GM21447 (cell line): ENCODE data around the gene OR13C2.
"Not testable (repeated sequence)": the region's sequence is repeated elsewhere in the genome, so short reads cannot be mapped to it uniquely, and the experiment has no call there.

Source experiments
- ATAC-seq: cut with Tn5 transposase; IDR thresholded peaks from one replicate; pipeline ENCODE4 v1.9.1; 2021; ENCODE audit not compliant: unreplicated experiment

OR13C2 gene, protein sequence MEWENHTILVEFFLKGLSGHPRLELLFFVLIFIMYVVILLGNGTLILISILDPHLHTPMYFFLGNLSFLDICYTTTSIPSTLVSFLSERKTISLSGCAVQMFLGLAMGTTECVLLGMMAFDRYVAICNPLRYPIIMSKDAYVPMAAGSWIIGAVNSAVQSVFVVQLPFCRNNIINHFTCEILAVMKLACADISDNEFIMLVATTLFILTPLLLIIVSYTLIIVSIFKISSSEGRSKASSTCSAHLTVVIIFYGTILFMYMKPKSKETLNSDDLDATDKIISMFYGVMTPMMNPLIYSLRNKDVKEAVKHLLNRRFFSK

DNA sequence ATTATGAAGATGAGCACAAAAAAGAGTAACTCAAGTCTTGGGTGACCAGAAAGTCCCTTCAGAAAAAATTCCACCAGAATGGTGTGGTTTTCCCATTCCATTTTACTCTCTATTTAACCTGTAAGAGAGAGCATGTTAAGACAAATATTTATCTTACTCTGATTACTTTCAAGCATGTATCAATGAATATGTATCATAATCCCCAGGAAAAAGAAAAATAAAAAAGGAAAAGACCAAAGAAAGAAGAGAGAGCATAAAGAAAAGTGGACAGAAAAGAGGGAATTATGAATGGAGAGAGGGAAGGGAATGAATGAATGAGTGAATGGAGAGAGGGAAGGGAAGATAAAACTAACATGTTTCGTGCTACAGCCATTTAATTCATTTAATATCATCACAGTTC, at the start of gene OR13C2:
OR13C2 (minus strand) TSS at position 101 of the 400 bp plus-strand sequence; CDS start at position 101, 0 bp downstream.
- not testable (repeated sequence) for ATAC-seq

DNA sequence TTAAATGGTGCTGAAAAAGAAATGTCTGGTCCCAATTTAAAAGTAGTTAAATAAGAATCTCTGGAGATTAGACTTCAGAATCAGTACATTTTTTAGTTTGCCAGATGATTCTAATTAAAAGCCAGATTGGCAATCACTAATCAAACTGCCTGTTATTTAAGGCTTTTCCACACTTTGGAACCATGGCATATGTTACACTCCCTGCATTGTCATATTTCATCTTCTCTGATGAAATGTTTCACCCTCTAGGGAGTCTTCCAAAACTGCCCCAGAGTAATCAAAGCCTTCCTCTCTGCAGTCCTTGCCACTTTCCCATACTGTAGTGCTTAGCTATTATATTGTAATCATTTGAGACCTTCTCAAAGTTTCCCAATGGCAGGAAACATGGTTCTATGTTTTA, 30.0 kb upstream of the OR13C2 start:
- ATAC-seq = no peak

DNA sequence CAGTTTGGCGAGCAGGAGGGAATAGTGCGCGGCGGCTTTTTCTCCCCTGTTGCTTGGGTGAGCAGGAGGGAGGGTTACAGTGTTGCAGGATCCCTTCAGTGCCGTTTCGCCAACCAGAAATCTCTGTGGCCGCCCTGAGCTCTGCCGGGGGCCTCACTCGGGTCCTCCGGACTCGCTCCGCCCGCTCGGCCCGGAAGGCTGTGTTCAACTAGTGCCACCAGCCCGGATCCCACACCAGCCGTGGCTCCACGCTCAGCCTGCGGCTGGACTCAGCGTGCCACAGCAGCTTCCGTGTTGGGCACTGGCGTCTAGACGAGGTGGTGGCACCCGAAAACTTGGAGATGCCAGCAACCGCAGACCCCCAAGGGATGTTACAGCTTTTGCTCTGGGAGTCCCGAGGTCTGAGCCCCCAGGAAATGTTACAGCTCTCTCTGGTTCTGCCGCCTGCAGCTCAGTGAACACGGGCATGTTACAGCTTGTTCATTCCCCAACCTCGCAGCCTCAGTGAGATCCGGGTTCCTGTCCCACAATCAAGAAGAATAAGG, 28.6 kb upstream of the OR13C2 start:
- ATAC-seq = no peak

DNA sequence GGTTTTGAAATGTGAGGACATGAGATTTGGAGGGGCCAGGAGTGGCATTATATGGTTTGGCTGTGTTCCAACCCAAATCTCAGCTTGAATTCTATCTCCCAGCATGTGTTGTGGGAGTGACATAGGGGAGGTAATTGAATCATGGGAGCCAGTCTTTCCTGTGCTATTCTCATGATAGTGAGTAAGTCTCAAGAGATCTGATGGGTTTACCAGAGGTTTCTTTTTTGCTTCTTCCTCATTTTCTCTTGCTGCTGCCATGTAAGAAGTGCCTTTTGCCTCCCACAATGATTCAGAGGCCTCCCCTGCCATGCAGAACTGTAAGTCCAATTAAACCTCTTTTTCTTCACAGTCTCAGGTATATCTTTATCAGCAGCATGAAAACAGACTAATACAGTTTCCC, 20.5 kb upstream of the OR13C2 start:
- not testable (repeated sequence) for ATAC-seq

DNA sequence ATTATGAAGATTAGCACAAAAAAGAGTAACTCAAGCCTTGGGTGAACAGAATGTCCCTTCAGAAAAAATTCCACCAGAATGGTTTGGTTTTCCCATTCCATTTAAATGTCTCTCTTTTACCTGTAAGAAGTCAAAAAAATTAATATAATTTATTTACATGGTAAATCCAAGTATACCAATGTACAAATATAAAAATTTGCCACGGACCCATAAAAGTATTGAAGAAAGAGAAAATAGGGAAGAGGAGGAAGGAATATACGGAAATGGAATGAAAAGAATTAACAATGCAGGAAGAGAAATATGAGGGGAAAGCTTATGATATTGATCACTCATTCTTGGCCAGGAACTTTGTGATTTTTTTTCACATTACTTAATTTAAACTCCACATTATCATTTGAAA, 12.7 kb upstream of the OR13C2 start, which contains the start of gene OR13C9:
OR13C9 (minus strand) TSS at position 101 of the 400 bp plus-strand sequence; CDS start at position 101, 0 bp downstream.
- ATAC-seq = no peak

DNA sequence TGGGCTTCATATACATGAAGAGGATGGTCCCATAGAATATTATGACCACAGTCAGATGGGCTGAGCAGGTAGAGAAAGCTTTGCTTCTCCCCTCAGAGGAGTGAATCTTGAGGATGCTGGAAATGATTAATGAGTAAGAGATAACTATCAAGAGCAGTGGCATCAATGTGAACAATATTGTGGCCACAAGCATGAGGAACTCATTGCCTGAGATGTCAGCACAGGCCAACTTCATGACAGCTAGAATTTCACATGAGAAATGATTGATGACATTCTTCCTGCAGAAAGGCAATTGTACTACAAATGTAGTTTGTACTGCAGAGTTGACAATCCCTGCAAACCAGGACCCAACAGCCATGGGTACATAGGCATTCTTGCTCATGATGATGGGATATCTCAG, 12.0 kb upstream of the OR13C2 start:
- ATAC-seq = no peak

DNA sequence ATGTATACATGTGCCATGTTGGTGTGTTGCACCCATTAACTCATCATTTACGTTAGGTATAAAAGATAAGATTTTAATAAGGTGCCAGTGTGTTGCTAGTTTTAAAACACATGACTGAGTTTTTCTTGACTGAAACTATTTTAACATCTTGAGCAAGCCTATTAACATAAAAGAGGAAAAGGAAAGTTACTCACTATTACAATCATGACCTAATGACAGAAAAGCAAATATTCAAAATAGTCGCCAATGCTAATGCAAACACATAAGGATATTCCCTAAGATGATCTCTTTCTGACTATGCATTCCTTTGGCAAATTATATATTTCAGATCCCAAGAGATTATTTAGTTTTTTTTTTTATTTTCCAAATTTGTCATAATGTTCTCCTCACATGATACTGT, 5.8 kb upstream of the OR13C2 start:
- ATAC-seq = no peak

DNA sequence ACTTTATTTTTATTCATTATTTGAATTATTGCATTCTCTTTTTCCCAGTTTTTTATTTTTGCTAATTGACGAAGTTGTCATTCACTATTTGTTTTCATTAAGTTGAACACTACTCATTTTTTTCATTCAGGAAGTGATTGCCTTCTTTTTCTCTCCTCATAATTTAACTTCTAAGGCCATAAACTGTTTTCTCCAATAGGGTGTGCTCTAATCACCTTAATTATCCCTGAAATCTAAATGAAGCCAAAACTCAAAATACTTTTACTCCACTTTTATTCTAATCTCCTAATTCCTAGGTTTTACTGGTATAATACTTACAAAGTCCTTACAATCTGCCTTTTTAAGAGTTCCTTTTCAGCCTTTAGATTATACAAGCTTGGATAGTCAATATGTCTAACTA, 2.9 kb upstream of the OR13C2 start:
- ATAC-seq = no peak

DNA sequence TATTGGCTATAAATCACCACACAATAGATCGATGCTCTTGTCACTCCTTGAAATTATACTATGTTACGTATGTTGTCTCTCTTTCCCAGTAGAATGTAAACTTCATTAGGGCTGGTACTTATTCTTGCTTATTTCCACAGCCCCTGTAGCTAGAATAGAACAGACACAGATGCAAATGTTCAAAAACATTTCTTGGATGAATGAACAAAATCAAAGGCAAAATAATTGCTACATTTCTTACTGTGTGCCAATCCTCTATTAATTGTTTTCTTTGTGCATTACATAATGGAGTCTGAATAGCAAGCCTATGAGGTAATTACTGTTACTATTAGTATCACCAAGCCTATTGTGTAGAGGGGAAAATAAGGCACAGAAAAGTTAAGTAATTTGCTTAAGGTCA, 725 bp upstream of the OR13C2 start:
- ATAC-seq = no peak

DNA sequence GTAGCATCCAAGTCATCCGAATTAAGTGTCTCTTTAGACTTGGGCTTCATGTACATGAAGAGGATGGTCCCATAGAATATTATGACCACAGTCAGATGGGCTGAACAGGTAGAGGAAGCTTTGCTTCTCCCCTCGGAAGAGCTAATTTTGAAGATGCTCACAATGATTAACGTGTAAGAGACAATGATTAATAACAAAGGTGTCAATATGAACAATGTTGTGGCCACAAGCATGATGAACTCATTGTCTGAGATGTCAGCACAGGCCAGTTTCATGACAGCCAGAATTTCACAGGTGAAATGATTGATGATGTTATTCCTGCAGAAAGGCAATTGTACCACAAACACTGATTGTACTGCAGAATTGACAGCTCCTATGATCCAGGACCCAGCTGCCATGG, 626 bp downstream of the OR13C2 start:
- ATAC-seq = no peak

DNA sequence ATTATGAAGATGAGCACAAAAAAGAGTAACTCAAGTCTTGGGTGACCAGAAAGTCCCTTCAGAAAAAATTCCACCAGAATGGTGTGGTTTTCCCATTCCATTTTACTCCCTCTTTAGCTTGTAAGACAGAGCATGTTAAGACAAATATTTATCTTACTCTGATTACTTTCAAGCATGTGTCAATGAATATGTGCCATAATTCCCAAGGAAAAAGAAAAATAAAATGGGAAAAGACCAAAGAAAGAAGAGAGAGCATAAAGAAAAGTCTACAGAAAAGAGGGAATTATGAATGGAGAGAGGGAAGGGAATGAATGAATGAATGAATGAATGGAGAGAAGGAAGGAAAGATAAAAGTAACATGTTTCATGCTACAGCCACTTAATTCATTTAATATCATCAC, 6.1 kb downstream of the OR13C2 start, which contains the start of gene OR13C5:
OR13C5 (minus strand) TSS at position 101 of the 400 bp plus-strand sequence; CDS start at position 101, 0 bp downstream.
- ATAC-seq = not testable (repeated sequence)

DNA sequence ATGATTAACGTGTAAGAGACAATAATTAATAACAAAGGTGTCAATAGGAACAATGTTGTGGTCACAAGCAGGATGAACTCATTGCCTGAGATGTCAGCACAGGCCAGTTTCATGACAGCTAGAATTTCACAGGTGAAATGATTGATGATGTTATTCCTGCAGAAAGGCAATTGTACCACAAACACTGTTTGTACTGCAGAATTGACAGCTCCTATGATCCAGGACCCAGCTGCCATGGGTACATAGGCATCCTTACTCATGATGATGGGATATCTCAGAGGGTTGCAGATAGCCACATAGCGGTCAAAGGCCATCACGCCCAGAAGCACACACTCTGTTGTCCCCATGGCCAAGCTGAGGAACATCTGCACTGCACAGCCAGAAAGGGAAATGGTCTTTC, 6.7 kb downstream of the OR13C2 start:
- ATAC-seq = not testable (repeated sequence)

DNA sequence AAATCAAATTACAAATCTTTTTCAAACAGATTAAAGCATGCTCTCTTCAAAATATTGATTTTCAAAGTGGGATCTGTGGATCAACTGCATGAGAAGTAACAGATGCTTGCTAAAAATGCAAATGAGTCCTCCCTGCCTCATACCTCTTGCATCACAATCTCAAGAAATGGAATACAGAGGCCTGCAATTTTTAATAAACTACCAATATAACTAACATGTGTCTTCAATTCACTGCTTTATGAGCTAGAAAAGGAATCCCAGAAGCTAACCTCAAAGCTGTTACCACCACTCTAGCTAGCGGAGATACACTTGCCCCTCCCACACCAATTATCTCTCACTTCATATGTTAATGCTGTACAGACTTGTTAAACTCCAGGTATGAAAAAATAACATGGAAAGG, 15.8 kb downstream of the OR13C2 start:
- ATAC-seq = no peak

DNA sequence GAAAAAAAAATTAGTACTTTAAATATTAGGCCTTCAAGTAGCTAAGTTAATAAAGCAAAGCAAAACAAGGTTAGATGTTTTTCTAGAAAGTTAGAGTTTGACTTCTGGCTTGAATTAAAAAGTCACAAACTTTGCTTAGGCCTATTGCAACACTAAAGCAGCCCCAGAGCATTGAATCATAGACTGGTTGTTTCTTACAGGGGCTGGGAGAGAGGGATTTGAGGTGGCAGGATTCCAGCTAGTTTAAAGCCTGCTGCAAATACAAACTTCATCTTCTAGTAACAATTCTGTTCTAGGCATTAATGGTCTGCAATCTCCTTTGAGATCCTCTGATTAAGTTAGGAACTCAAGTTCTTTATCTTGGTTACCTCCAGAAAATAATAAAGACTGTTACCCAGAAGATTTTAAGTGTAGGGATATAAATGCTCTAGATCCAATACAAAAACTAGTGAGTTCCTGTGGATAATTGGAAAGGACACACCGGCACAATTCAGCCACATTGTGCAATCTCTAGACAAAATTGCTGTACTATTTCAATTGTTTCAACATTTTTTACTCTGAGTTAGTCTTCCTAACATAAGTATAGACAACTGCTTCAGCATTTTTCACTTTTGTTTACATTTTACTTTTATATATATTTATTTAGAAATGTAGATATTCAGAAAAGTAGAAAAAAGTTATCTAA, 18.8 kb downstream of the OR13C2 start:
- ATAC-seq = no peak

DNA sequence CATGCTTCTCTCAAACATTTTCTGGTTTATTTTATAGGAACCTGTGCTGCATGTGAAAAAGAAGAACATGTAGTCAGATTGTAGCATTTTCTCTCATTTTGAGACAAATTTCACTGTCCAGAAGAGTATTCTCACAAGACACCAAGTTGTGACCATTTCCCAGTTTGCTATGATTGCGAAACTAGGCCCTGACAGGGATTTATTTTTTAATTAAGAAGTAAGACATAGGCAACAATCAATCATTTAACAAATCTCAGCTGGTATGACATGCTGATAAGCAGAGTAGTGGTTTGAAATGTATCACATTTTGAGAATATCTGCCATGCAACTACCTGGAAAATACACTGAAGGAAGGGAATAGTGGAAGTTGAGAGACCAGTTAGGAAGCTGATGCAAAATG, 24.9 kb downstream of the OR13C2 start:
- no peak for ATAC-seq

DNA sequence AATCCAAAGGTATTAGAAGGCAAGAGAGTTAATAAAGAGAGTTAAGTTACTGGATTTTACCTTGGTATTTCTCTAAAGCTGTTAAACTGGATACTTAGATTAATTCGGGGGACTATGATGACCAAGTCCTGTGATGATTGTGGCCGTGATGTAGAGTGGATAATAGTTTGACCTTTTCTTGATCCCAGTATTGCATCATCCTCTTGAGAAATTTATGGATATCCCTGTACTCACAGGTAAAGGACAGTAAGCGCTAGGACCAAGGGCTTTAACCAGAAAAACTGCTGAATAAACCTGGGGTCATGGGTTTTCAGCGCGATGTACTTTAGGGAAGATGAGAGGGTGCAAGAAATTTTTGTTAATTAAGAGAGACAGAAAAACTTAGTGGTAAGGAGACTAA, 28.2 kb downstream of the OR13C2 start:
- ATAC-seq = no peak

DNA sequence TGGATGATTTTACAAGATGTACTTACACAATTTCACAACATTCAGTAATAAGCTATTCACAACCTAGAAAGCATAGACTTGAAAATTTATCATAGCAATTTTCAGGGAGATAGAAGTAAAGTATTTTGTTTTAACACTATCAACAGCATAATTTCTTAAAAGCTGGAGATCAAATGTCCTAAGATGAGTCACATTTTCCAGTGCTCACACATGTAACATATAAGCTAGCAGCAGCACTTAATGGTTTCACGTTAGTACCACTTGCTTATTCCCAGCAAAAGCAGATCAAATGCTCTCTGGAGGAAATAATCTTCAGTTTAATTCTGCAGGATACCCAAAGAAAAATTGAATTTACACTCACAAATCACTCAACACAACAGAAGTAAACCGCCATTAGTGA, 30.0 kb downstream of the OR13C2 start:
- ATAC-seq = no peak

DNA sequence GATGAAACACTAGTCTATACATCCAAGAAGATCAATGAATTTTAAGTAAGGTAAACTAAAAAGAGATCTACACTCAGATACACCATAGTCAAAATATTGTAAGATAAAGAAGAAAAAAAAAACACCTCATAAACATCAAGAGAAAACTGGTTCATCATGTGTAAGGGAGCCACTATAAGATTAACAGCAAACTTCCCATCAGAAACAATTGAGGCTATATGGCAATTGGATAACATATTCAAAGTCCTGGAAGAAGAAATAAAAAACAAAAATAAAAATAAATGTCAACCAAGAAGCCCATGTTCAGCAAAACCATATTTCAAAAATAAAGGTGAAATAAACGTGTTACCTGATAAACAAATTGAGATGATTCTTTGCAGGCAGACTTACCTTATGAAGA, 32.8 kb downstream of the OR13C2 start:
- ATAC-seq = no peak

DNA sequence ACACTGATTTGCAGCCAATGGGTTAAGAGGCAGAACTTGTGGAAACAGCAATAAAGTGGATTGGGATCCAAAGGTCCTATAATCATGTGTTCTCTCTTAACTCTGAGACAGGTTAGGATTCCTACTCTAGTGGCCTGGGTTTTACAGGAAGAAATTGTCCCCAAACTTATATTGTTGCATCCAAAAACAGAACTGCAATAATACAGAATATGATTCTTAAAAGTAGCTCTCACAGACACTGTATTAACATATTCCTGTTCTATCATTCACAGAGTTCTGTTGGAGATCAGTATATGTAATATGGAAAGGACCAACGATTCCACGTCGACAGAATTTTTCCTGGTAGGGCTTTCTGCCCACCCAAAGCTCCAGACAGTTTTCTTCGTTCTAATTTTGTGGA, 36.6 kb downstream of the OR13C2 start, which contains the start of gene OR13C8:
OR13C8 (plus strand) TSS at position 301 of the 400 bp plus-strand sequence; CDS start at position 301, 0 bp downstream.
- no peak for ATAC-seq

DNA sequence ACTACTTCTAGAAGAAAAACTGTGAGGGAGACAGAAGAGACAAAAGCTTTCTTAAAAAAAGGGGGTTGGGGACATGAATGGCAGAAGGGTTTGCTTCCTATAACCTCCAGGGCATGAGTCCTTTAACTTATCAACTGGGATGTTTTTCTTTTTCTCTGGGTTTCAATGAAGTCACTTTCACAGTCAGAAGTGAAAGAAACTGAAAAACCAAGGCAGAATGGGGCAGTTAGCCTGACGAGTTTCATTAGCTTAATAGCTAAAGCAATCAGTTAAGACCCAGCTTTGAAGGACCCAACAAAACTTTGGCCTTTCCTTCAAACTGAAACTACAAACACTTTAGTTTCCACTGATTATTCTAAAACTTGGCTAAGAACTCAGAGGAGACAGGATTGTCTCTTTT, 41.1 kb downstream of the OR13C2 start:
- ATAC-seq = no peak

DNA sequence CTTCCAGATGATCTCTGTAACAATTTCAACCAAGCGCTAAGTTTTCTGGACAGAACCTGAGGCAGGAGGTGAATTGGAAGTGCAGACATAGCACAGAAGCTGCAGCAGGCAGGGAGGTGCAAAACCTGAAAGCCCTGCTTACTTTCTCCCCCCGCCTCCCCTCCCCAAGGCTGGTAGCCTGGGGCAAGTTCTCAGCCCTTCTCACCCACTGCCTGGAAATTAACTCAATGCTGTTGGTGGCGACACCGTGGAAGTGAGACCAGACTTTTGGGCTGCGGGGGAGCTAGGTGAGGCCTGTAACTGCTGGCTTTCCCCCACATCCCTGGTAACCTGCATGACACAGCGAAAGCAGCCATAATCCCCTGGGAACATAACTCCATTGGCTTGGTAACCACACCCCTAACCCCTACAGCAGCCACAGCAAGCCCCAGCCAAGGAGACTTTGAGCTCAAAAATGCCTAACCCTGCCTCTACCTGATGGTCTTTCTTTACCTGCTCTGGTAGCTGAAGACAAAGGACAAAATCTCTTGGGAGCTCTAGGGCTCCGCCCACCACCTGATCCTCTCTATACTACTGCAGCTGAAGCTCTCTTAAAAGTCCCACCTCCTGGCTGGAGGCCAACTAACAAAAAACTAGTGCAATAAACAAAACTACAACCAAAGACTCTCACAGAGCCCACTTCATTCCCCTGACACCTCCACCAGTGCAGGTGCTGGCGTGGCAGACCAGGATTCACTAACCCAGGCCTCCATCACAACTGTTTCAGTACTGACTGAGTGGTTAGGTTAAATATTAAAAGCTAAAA, 48.4 kb downstream of the OR13C2 start:
- no peak for ATAC-seq
